GM18907 (cell line): ENCODE results near the gene PCSK6.
A peak's percentile ranks its signal among the peaks of the same experiment; 100 is the strongest.
"Not testable (repeated sequence)": the region's sequence is repeated elsewhere in the genome, so short reads cannot be mapped to it uniquely, and the experiment has no call there.

Experiments
- ATAC-seq: cut with Tn5 transposase; IDR thresholded peaks from one replicate; pipeline ENCODE4 v1.9.1; 2021; ENCODE audit warnings: mild to moderate bottlenecking, moderate library complexity; ENCODE audit not compliant: unreplicated experiment

The PCSK6 gene

GRCh38 chr15:101433396-101433795 lies 56.1 kb downstream of the PCSK6 start:
- no peak for ATAC-seq

- ATAC-seq: no peak
Measured at GRCh38 chr15:101432982-101433381, 56.5 kb downstream of the PCSK6 start.

GRCh38 chr15:101431748-101432147 lies 57.8 kb downstream of the PCSK6 start:
- no peak for ATAC-seq

- no peak for ATAC-seq
Measured at GRCh38 chr15:101431301-101431700, 58.2 kb downstream of the PCSK6 start.

- ATAC-seq: no peak
Measured at GRCh38 chr15:101429646-101430045, 59.9 kb downstream of the PCSK6 start.

GRCh38 chr15:101429191-101429590 lies 60.3 kb downstream of the PCSK6 start:
- ATAC-seq: no peak

- no peak for ATAC-seq
Measured at GRCh38 chr15:101428758-101429157, 60.7 kb downstream of the PCSK6 start.

GRCh38 chr15:101427606-101428487 lies 61.7 kb downstream of the PCSK6 start:
- ATAC-seq: no peak

- no peak for ATAC-seq
Measured at GRCh38 chr15:101426761-101427333, 62.7 kb downstream of the PCSK6 start.

- no peak for ATAC-seq
Measured at GRCh38 chr15:101425787-101426365, 63.6 kb downstream of the PCSK6 start.

- ATAC-seq: no peak
Measured at GRCh38 chr15:101424984-101425383, 64.5 kb downstream of the PCSK6 start.

- ATAC-seq: no peak
Measured at GRCh38 chr15:101420232-101420631, 69.3 kb downstream of the PCSK6 start.

- not testable (repeated sequence) for ATAC-seq
Measured at GRCh38 chr15:101416475-101416874, 73.0 kb downstream of the PCSK6 start.

- ATAC-seq: no peak
Measured at GRCh38 chr15:101413239-101413638, 76.3 kb downstream of the PCSK6 start.

- no peak for ATAC-seq
Measured at GRCh38 chr15:101411581-101411980, 77.9 kb downstream of the PCSK6 start.

GRCh38 chr15:101411085-101411484 lies 78.4 kb downstream of the PCSK6 start:
- no peak for ATAC-seq

GRCh38 chr15:101410612-101411011 lies 78.9 kb downstream of the PCSK6 start:
- ATAC-seq: no peak

GRCh38 chr15:101409621-101410020 lies 79.9 kb downstream of the PCSK6 start:
- no peak for ATAC-seq

GRCh38 chr15:101407966-101408775 lies 81.3 kb downstream of the PCSK6 start:
- no peak for ATAC-seq

GRCh38 chr15:101407439-101407838 lies 82.1 kb downstream of the PCSK6 start:
- peak; percentile 99 for ATAC-seq

GRCh38 chr15:101406526-101407195 lies 82.8 kb downstream of the PCSK6 start:
- no peak for ATAC-seq
